Gastroesophageal sphincter (tissue), 3 donors: ENCODE measurements around the gene AKAP6.

Experiments used
- EP300 ChIP-seq: sonication (generic); formaldehyde crosslinking; IDR thresholded peaks from one replicate; pipeline ENCODE4 v1.6.1; 2017; ENCODE audit warnings: antibody characterized with exemption, mild to moderate bottlenecking
- POLR2A ChIP-seq, 2 donors: fragments of 450-650 bp; IDR thresholded peaks; one replicate each; pipeline ENCODE4 v1.6.1; 2017; ENCODE audit warnings: antibody characterized with exemption in 2 of 2, mild to moderate bottlenecking in 2 of 2, moderate library complexity in 1 of 2
- TF ChIP-seq, protein P1 (sequence below), 4 experiments: fragments of 200-600 bp in 2 of 4; fragments of 450-650 bp in 2 of 4; sonication (generic) in 1 of 4; IDR thresholded peaks; one replicate each; pipeline ENCODE4 v1.5.1; 2017 to 2019; ENCODE audit warnings: antibody characterized with exemption in 4 of 4, mild to moderate bottlenecking in 2 of 4, moderate library complexity in 2 of 4

DNA sequence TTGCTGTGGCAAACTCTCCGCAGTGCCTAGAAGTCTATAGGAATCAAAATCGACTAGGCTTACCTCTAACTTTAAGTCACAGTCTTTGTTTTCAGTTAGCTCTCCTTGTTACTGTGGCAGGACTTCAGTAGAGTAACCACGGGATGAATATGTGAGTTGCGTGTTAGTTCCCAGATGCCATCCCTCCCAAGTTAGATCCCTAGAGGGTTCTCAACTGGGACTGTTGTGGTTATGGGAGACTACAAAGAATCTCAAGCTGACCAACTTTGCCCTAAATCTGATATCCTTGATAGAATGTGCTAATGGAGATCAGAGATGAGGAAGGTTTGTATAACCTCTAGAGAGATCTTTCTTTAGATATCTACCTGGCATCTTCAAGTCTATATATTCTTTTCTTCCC is 208.1 kb downstream of the AKAP6 start:
- no peak for TF ChIP-seq POLR2A (IDR thresholded peaks at IDR 0.05)
- TF ChIP-seq, protein P1, sequence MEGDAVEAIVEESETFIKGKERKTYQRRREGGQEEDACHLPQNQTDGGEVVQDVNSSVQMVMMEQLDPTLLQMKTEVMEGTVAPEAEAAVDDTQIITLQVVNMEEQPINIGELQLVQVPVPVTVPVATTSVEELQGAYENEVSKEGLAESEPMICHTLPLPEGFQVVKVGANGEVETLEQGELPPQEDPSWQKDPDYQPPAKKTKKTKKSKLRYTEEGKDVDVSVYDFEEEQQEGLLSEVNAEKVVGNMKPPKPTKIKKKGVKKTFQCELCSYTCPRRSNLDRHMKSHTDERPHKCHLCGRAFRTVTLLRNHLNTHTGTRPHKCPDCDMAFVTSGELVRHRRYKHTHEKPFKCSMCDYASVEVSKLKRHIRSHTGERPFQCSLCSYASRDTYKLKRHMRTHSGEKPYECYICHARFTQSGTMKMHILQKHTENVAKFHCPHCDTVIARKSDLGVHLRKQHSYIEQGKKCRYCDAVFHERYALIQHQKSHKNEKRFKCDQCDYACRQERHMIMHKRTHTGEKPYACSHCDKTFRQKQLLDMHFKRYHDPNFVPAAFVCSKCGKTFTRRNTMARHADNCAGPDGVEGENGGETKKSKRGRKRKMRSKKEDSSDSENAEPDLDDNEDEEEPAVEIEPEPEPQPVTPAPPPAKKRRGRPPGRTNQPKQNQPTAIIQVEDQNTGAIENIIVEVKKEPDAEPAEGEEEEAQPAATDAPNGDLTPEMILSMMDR (IDR thresholded peaks at IDR 0.05): no peak
- no peak for TF ChIP-seq EP300
